Measurements from ENCODE around the gene PIGK. TPM values are rescaled to one million over a fixed set of nuclear protein-coding genes. Genes with fewer than 3 reads are reported as not detected.

Gene PIGK
- 23.3 TPM for total RNA-seq (2021; ENCODE audit: unreplicated experiment)
- polyA plus RNA-seq (2012): 5.2 and 7.0 TPM in 2 replicates
- Bru-seq, nascent RNA: percentile 52 among the genes with signal in this experiment
- percentile 51 among the genes with signal in this experiment for BruChase-seq, experiment 1, labeled RNA remaining after a 6-hour chase
- percentile 45 among the genes with signal in this experiment for BruChase-seq, experiment 2, labeled RNA remaining after a 2-hour chase
- long read RNA-seq, full-length matches to known transcripts: 43 of 47 reads
- long read RNA-seq, partial matches to known transcripts: 1 of 47 reads
- long read RNA-seq, other reads (novel, unspliced or antisense): 3 of 47 reads

GRCh38 chr1:77219166-77219887 is at the start of gene PIGK:
Gene PIGK, minus strand, starts transcription at chr1:77219430. Its CDS starts 28 bp downstream, at chr1:77219402.
- H3K4me3 ChIP-seq (replicated peaks in 1 of 2; ENCODE audit: low read depth in 1 of 2, low read length in 2 of 2): peak within 1 kb of the TSS; percentile 76 to 97
- H3K9ac ChIP-seq (ENCODE audit: low read length): peak within 1 kb of the TSS; percentile 70
- H3K79me2 ChIP-seq (ENCODE audit: insufficient read depth, low read length): peaks cover 2% of the 10 kb centered on the region; the same call in 1 of the 2 replicates
- intact Hi-C loops (cut with micrococcal nuclease): no loop called here
- ChIA-PET CTCF (no interaction called here), RAD21 (ENCODE audit: low non-redundant PET in 1 of 2, low total read pairs in 2 of 2, uncharacterized antibody in 2 of 2, unreplicated experiment in 2 of 2) (no interaction called here), POLR2A (interaction anchor here (1.0 to 1.3 kb wide), 3 partner anchors 8 to 29 kb away, joined by 3 to 4 read pairs (median 3); no protein-coding TSS in a partner anchor)
- no peaks in the 10 kb centered on the region for H3K9me2 ChIP-seq (ENCODE audit: insufficient read depth)
- DNase-seq (ENCODE audit: low read depth, low spot score) (peak; percentile 83), ATAC-seq (peak; percentile 96)
- H3K4me2 ChIP-seq (ENCODE audit: low read length): peak within 1 kb of the TSS; percentile 77
- no peaks in the 10 kb centered on the region for H4K20me1 ChIP-seq (ENCODE audit: insufficient read depth)
- peaks cover 2 to 9% of the 10 kb centered on the region in 2 experiments; a peak in 2 of 4 replicates for H3K4me1 ChIP-seq (ENCODE audit: control insufficient read depth in 1 of 2, insufficient read depth in 2 of 2, low read length in 2 of 2)
- no TSS peak for BruUV-seq (replicated peaks)
- H3K27me3 ChIP-seq (ENCODE audit: insufficient read depth, low read length): no peaks in the 10 kb centered on the region
- no peaks in the 10 kb centered on the region for H3K9me3 ChIP-seq (ENCODE audit: control insufficient read depth in 1 of 2, insufficient read depth in 1 of 2, low read depth in 1 of 2, low read length in 2 of 2)
- H3K27ac ChIP-seq (ENCODE audit: low read depth, low read length): peak within 1 kb of the TSS; percentile 46
- peak within 1 kb of the TSS; percentile 97 for H2AFZ ChIP-seq (ENCODE audit: low read depth, low read length, poor library complexity, severe bottlenecking)
- no peaks in the 10 kb centered on the region for H3K36me3 ChIP-seq (ENCODE audit: control insufficient read depth in 1 of 2, insufficient read depth in 2 of 2, low read length in 2 of 2)
- TF ChIP-seq SP1 (IDR thresholded peaks at IDR 0.05; ENCODE audit: low read depth) (no peak; the same call in 1 of the 2 replicates), ZFX (IDR thresholded peaks at IDR 0.05) (no peak), RAD21 (IDR thresholded peaks at IDR 0.05; ENCODE audit: low read depth) (no peak), ATF3 (IDR thresholded peaks at IDR 0.05) (no peak), SIN3A (IDR thresholded peaks at IDR 0.05; ENCODE audit: low read depth) (peak; percentile 82), POLR2A (IDR thresholded peaks at IDR 0.05; ENCODE audit: borderline replicate concordance, extremely low read depth, insufficient read depth, insufficient read length) (peak; percentile 85), YY1 (IDR thresholded peaks at IDR 0.05; ENCODE audit: extremely low read depth, insufficient replicate concordance, low read depth, low read length) (peak; percentile 93), JUND (IDR thresholded peaks at IDR 0.05) (no peak), ZNF274 (IDR thresholded peaks at IDR 0.05; ENCODE audit: low read depth, low read length) (no peak), ELF1 (IDR thresholded peaks at IDR 0.05; ENCODE audit: borderline replicate concordance, low read depth) (no peak), EZH2 (IDR thresholded peaks at IDR 0.05) (no peak), CEBPB (IDR thresholded peaks at IDR 0.05; ENCODE audit: low read depth) (no peak), MAX (IDR thresholded peaks at IDR 0.05) (peak; percentile 54; the same call in 1 of the 2 replicates), TCF7L2 (IDR thresholded peaks at IDR 0.05; ENCODE audit: borderline replicate concordance, extremely low read depth, insufficient read depth, insufficient read length) (peak; percentile 36), EGR1 (IDR thresholded peaks at IDR 0.05; ENCODE audit: low read depth) (no peak), CTCF (IDR thresholded peaks at IDR 0.05 in 2 of 3, conservative IDR thresholded peaks at IDR 0.05 in 1 of 3; ENCODE audit: borderline replicate concordance in 1 of 3, insufficient read depth in 1 of 3, low read depth in 2 of 3, low read length in 2 of 3) (no peak), EZH2phosphoT487 (IDR thresholded peaks at IDR 0.05; ENCODE audit: borderline replicate concordance) (no peak), POLR2AphosphoS5 (IDR thresholded peaks at IDR 0.05; ENCODE audit: low read depth, low read length) (peak; percentile 93), FOSL1 (IDR thresholded peaks at IDR 0.05; ENCODE audit: low read depth) (no peak), CBX3 (IDR thresholded peaks at IDR 0.05; ENCODE audit: low read depth) (peak; percentile 42; the same call in 1 of the 2 replicates), REST (IDR thresholded peaks at IDR 0.05; ENCODE audit: low read depth) (no peak)

Data from HCT116 (cell line).